GM12892 (cell line): ENCODE data around the gene OS9.

Source experiments
- DNase-seq: peaks from one replicate; pipeline ENCODE4 v3.0.0; 2011; ENCODE audit not compliant: insufficient read length
- FAIRE-seq: peaks from 2 replicates; lab custom pipeline; 2011; peaks lifted over from hg19 to GRCh38; lab: Jason Lieb, UNC
- POLR2A ChIP-seq: IDR thresholded peaks from 2 replicates; pipeline ENCODE4 v1.6.1; 2011; ENCODE audit warnings: low read depth, low read length, control low read depth
- POLR2AphosphoS5 ChIP-seq: IDR thresholded peaks from 2 replicates; pipeline ENCODE4 v1.6.1; 2011; ENCODE audit warnings: low read depth, low read length, control low read depth
- TAF1 ChIP-seq: IDR thresholded peaks from 2 replicates; pipeline ENCODE4 v1.6.1; 2011; ENCODE audit warnings: low read depth, mild to moderate bottlenecking, control low read depth, low read length, borderline replicate concordance

The OS9 gene

GRCh38 chr12:57726151-57726883 lies 32.4 kb downstream of the OS9 start:
- TF ChIP-seq TAF1 (no peak), POLR2AphosphoS5 (no peak), POLR2A (no peak)
- FAIRE-seq: no peak
- peak; percentile 14 for DNase-seq

DNA sequence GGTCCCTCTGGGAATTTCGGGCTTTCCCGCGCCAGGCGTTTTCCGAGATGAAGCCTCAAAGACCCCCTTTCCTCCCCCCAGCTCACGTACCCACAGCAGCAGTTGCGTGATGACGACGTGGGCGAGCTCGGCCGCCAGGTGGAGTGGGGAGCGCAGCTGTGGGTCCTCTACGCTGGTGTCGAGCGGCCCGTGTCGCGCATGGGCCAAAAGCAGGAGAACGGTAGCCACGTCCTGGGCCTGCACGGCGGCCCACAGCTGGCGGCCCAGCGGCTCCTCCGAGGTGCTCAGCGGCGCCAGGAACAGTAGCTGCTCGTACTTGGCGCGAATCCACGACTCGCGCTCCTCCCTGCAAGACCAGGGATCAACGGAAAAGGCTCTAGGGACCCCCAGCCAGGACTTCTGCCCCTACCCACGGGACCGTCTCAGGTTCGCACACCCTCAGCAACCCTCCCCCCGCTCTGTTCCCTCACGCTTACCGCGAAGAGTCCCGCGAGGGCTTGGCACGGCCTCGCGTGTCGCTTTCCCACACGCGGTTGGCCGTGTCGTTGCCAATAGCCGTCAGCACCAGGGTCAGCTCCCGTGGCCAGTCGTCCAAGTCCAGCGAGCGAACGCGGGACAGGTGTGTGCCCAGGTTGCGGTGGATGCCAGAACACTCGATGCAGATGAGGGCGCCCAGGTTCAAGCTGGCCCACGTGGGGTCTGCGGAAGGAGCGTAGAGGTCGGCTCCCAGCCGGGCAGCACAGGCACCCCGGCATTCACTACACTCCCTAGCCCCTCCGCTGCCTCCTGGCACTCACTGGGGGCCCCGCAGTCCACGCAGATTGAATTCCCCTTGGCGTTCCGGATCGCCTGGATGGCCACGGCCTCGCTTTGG lies 33.2 kb downstream of the OS9 start:
- peak; percentile 13 for DNase-seq
- FAIRE-seq: no peak
- TF ChIP-seq POLR2A (no peak), TAF1 (no peak), POLR2AphosphoS5 (no peak)

DNA sequence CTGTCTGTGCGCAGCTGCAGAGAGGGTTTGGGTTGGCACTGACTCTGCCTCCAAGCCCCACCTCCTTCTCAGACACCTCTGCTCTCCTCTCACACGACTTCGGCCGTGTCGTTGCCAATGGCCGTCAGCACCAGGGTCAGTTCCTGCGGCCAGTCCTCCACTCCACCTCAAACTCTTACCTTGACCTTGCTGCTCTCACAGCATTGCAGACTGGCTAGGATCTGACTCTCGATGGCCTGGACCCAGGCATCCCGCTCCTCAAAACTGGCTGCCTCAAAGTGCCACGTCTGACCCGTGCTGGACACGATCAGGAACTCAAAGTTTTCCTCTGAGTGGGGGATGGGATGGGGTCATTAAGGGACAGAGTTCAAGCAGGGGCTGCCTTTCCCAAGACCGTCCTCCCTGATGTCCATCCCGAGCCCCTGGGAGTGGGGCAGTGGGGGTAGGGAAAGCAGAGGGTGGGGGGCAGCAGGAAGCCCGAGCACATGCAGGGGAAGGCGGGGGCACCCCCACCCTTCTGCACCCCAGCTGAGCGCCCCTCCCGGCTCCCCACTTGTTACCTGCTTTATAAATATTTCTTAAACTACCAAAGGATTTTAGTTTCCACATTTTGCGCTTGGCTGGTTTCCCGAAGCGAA lies 33.9 kb downstream of the OS9 start:
- no peak for TF ChIP-seq TAF1
- no peak for TF ChIP-seq POLR2AphosphoS5
- TF ChIP-seq POLR2A: no peak
- FAIRE-seq (no peak), DNase-seq (peak; percentile 7)

DNA sequence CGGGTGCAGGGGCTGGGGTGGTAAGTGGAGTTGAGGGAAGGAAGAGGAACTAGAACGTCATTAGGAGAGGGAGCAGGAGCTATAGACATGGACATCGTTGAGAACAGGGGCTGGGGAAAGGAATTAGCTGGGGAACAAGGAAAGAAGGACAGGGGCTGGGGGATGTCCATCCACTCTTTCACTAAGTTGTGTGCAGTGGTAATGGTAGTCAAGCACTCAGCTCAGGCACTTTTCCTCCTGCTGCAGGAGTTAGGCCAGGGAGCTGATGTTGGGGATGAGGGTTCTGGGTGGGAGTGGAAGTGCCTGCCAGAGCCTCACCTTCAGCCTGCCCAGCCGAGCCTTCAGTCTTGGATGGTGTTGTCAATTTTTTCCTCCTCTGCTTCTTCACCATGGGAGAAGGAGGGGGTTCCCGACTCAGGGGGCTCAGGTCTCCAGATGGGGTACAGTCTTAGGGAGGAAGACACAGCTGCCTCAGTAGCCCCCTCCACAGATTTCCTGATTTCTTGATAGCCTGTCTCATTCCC lies 35.5 kb downstream of the OS9 start:
- FAIRE-seq: no peak
- TF ChIP-seq POLR2A: no peak
- TF ChIP-seq TAF1: no peak
- TF ChIP-seq POLR2AphosphoS5: no peak

DNA sequence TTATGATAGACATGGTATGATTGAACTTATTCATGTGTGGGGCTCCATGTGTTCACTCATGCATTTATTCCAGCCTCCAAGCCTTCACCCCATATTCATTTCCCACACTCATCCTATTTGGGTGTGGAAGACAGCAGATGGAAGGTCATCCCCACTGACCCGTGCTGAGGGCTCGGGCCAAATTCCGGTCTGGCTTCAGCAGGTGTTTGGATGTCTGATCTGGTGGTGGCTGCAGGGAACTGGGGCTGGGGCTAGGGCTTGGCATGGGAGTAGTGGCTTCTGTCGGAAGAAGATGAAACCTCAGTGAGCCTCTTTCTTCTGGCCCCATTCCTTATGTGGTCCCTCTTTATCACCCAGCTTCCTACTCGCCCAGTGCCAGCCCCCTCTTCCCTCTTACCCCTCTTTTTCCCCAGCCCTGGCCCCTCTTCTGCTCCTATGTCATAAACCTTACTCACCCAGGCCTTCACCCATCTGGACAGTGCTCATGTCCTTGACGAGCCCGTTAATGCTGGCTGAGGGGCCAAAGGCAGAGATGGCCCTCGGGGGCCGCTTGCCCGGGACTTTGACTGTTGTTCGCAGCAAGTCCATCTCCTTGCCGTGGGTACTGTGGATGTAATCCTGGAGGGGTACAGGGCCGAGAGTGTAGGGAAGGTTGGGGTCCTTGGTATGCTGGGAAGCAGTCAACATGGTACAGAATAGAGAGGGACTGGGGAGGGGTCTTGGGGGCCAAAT lies 36.6 kb downstream of the OS9 start:
- FAIRE-seq: no peak
- no peak for TF ChIP-seq POLR2AphosphoS5
- no peak for TF ChIP-seq TAF1
- TF ChIP-seq POLR2A: no peak
- no peak for DNase-seq

More for the DNA sequence above, 35.5 kb downstream of the OS9 start:
- no peak for DNase-seq

- TF ChIP-seq POLR2A (no peak), TAF1 (no peak), POLR2AphosphoS5 (no peak)
- FAIRE-seq (no peak), DNase-seq (no peak)
These were observed 37.6 kb downstream of the OS9 start for GRCh38 chr12:57731411-57732080.

GRCh38 chr12:57732270-57732669 lies 38.3 kb downstream of the OS9 start:
- TF ChIP-seq POLR2A (no peak), TAF1 (no peak), POLR2AphosphoS5 (no peak)

GRCh38 chr12:57732726-57733593 lies 39.0 kb downstream of the OS9 start:
- DNase-seq (no peak), FAIRE-seq (no peak)
- no peak for TF ChIP-seq TAF1
- TF ChIP-seq POLR2AphosphoS5: no peak
- no peak for TF ChIP-seq POLR2A

More at GRCh38 chr12:57732270-57732669, 38.3 kb downstream of the OS9 start:
- FAIRE-seq (no peak), DNase-seq (no peak)

DNA sequence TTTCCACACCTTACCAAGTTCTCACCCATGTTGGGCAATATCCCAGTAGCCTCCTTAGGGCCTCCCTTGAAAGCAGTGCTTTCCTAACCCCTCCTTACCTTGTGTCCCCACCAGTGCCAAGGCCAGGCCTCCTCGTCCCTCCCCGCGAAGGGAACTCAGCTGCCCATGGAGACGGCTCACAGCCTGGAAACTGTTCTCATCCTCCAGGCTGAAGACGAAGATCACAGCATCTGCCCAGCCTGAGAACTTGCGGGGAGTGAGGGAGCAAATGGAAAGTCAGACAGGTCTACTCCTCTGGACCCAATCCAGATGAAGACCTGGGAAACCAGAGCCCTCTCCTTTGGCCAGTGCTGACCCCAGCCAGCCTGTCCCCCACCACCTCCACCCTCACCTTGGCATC lies 40.0 kb downstream of the OS9 start:
- DNase-seq (no peak), FAIRE-seq (no peak)
- TF ChIP-seq POLR2A: no peak
- TF ChIP-seq POLR2AphosphoS5: no peak
- TF ChIP-seq TAF1: no peak
